HG03097 (cell line): ENCODE results near the gene TRAPPC11.
"Not testable (repeated sequence)": the region's sequence is repeated elsewhere in the genome, so short reads cannot be mapped to it uniquely, and the experiment has no call there.

Experiments used
- ATAC-seq: cut with Tn5 transposase; IDR thresholded peaks from one replicate; pipeline ENCODE4 v1.9.1; 2021; ENCODE audit not compliant: unreplicated experiment, low FRiP score

The TRAPPC11 gene

DNA sequence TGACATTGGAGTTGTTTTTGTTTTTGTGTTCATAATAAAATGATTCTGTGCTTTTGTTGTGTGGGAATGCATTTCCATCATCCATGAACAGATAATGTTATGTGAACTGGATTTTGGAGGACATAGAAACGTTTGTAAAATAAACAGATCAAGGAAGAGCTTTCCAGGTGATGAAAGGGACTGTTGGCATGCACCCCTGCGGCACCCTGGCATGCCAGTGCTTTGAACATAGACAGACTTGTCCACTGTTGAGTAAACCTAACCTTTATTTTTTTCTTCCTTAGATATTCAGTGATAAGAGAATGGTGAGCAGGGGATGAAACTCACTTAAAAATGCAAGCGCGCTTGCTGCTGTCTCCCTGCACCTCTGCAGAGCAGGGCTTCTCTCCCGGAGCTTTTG lies 59.8 kb downstream of the TRAPPC11 start:
- ATAC-seq, result no peak

DNA sequence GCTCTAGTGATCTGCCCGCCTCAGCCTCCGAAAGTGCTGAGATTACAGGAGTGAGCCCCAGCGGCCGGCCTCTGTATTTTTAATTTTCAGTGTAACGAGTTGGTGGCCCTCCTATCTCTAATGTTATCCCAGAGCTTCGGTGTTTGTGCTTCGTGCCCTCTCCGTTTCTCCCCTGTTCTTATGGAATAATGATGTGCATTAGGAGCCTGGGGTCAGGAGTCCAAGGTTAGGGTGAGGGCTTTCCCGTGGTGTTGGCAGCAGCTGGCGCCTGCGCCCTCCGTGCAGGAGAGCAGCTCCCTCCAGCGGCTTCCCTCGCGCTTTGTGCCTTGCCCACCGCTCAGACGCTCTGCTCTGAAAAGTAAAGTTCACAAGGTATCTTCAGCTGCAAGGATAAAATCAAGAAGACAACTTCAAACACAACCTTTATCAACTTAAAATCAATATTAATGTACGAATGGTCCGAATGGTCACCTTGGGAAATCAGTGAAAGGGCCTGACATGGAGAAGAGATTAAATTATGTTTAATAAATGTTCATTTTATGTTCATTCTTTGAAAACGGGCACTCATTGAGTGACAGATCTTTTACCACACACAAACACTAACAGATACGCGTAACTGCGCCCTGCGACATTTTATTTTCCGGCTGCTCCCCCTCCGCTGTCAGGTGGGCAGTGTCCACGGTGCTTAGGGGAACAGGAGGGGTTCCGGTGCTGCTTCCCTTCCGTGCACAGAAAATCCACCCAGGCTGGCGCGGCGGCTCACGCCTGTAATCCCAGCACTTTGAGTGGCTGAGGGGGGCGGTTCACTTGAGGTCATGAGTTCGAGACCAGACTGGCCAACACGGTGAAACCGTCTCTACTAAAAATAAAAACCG lies 62.4 kb downstream of the TRAPPC11 start:
- ATAC-seq, result peak; percentile 30

DNA sequence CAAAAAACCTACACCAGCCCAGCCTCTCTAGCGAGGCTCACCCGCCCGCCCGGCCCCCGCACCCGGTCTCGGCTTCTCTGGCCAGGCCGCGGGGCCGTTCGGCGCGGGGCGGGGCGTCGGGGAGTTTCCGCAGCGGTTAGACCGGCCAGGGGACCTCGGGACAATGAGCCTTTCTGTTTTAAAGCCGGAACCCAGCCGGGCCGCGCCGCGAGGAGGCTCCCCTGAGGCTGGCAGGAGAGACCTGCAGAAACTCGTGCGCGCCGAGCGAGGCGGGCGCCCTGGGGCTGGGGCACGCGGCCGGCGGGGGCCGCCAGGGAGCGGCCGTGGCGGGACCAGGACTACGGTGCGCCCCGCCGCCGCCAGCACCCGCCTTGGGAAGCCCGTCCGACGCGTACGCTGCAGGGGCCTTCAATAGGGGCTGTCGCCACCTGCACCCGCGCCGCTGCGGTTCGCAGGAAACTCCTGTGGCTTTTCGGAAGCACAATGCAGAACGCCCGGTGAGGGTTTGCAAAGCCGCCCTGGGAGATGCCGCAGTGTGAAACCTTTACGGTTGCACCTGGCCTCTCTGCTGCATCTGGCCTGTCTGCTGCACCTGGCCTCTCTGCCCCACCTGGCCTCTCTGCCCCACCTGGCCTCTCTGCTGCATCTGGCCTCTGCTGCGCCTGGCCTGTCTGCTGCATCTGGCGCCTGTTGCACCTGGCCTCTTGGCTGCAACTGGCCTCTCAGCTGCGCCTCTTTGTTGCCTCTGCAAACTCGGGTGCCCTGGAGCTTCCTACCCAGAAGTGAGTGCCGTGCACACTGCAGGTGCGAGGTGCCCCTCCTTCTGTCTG lies 63.9 kb downstream of the TRAPPC11 start:
- ATAC-seq, result peak; percentile 66

DNA sequence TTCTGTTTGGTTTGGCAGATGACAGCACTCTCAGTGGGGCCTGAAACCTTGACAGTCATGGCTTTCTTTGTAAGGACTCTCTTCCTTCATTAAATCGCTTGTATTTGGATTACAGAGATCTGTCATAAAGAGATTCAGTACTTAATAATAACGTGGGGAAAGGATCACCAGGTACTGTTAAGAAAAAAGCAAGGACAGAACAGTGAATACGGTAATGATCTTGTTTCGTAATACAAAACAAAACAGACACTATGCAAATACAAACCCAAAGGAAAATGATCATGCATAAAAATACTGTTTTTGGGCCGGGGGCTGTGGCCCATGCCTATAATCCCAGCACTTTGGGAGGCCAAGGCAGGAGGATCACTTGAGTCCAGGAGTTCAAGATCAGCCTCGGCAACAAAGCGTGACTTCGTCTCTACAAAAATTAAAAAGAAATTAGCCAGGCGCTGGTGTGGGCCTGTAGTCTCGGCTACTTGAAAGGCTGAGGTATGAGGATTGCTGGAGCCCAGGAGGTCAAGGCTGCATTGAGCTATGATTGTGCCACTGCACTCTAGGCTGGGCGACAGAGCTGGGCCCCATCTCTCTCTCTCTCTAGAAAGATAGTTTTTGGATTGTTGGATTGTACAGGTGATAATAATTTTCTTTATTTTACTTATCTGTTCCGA lies 64.6 kb downstream of the TRAPPC11 start:
- no peak for ATAC-seq

DNA sequence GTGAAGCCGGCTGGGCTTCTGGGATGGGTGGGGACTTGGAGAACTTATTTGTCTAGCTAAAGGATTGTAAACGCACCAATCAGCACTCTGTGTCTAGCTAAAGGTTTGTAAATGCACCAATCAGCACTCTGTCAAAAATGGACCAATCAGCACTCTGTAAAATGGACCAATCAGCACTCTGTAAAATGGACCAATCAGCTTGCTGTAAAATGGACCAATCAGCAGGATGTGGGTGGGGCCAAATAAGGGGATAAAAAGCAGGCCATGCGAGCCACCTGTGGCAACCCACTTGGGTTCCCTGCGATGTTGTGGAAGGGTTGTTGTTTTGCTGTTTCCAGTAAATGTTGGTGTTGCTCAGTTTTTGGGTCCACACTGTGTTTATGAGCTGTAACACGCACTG lies 66.5 kb downstream of the TRAPPC11 start:
- not testable (repeated sequence) for ATAC-seq

DNA sequence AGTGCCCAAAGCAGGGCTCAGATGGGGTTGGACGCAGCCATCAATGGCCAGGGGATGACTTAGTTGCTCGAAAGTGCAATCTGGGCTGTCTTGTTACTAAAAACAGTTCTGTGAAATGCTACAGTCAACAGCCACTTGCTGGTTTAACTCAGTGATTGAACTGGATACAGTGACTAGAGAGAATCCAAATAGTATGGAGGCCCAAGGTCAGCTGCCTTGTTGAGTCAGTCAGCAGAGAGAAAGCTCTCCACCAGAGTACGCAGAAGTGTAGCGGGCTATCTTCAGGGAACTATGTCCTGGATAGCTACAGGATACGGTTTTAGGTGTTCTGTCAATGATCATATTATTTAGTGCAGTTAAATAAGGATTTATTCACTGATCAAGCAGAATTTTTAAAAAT lies 68.4 kb downstream of the TRAPPC11 start:
- ATAC-seq, result no peak

DNA sequence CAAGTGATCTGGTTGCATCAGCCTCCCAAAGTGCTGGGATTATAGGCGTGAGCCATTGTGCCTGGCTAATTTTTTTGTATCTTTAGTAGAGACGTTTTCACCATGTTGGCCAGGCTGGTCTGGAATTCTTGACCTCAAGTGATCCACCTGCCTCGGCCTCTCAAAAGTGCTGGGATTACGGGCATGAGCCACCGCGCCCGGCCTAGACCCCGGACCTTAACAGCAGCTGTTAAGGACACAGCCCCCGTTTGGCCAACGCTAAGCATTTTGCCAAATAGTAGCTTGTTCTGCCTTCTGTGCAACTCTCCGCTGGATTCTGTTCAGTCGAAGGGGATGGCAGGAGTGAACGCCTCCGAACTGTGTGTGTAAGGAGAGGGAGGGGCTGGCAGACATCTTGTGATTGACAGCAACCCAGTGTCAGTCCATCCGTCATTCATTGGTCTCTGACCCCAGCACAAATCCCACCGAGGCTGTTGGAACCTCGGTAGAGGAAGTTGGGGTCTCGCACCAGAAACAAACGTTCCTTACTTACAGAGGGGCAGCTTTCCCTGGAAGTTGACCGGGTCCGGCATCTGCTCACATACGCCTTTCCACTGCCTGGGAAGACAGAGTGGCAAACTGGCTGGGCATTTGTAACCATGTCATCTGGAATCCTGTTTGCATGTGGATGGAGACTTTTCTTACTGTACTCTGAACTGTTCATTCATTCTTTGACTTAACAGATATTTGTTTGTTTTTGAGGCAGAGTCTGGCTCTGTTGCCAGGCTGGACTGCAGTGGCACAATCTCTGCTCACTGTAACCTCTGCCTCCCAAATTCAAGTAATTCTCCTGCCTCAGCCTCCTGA lies 69.4 kb downstream of the TRAPPC11 start:
- ATAC-seq, result no peak

DNA sequence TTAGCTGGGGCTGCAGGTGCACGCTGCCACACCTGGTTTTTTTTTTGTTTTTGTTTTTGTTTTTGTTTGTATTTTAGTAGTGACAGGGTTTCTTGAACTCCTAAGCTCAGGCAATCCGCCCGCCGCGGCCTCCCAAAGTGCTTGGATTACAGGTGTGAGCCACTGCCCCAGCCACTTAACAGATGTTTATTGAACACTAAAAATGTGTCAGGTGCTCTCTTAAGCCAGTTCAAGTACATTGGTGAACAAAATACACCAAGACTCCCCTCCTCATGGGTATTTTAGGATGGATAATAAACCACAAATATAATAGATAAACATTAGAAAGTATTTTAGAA lies 69.9 kb downstream of the TRAPPC11 start:
- ATAC-seq, result no peak

DNA sequence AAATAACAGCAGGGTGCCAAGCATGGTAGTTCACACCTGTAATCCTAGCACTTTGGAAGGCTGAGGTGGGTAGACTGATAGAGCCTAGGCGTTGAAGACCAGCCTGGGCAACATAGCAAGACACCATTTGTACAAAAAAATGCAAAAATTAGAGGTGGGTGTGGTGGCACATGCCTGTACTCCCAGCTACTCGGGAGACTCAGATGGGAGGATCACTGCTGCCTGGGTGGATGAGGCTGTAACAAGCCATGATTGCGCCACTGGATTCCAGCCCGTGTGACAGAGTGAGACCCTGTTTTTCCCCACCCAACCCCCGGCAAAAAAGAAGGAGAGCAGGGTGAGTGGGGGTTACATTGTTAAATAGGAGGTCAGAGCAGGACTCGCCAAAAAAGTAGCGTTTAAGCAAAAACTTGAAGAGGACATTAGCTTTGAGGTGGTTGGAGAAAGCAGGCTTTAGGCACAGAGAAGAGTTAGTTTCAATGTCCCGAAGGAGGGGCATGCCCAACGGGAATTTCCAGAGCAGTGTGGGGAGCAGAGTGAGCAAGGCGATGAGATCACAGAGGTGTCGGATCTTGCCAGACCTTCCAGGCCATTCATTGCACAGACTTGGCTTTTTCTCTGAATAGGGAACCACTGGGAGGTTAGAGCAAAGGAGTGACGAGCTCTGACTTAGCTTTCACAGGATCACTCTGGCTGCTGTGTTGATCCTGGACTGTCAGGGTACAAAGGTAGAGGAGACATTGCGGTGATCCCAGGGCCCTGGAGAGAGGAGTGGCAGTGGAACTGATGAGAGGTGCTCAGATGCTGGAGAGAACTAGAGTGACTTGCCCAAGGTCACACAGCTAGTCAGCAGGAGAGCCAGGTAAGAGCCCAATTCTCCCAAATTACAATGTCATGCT lies 70.6 kb downstream of the TRAPPC11 start:
- ATAC-seq, result no peak

DNA sequence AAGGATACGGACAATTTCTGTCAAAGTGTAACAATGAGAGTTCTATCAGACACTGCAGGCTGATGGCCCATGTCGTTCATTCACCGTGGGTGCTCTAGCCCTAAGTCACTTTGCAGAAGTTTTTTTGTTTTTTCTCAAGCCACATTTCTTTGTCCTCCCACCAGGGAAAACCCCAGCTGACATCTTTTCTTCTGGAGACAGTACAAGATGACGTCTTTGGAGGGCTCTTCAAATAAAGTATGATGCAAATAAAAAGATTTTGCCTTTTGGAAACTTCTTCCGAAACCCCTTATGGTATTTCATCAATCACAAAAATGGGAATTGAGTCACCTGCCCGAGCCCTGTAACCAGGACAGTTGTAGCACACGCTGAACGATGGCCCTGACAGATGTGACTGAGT lies 73.2 kb downstream of the TRAPPC11 start:
- no peak for ATAC-seq

DNA sequence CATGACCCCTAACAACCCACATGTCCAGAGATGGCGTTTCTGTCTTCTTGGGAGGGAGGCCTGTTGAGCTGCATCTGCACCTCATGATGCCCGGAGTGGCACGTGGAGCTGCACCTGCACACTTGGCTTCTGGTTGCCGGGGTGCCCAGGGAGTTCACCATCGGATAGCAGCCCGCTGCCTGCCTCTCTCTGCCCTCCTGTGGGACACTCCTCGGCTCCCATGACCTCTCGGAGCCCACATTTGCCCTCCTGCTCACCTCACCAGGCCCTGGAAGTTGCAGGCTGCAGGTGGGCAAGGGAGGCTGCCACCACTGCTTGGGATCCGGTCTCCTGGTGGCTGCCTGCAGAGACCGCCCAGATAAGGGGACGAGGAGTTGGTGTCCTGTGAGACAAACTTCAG lies 74.1 kb downstream of the TRAPPC11 start:
- no peak for ATAC-seq

DNA sequence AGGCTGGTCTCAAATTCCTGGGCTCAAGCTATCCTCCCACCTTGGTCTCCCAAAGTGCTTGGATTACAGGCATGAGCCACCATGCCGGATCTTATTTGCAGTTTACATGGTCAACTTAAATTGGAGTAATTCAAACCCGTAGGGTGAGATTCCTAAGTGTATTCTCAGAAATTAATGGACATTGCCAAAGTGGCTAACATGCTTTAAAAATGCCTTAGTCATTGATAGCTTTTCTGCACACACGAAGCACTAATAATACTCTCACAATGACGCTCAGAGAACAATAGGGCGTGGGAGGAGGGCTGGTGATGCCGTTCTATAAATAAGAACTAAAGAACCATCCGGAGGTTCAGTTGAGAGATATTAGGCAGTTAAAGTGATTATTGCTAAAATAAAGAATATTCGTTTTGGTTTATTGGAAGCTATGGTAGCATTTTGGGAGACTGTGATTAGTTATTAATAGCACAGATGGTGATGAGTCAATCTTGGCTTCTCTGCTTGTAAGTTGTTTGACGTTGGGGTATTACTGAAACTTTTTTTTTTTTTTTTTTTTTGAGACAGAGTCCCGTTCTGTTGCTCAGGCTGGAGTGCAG lies 79.1 kb downstream of the TRAPPC11 start:
- no peak for ATAC-seq

DNA sequence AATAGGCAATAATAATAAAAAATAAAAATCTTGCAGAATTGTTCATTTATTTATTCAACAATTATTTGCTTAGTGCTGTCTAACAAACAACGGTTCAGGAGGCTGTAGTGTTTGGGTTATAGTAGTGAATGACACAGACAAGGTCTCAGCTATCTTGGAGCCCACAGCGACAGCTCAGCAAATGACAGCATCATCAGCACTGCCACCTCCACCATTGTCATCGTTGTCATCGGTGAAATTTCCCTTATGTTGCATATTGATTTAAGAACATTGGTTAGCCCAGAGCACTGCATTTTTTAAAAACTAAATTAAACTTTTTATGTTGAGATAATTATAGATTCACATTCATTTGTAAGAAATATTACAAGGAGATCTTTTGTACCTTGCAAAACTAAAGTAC lies 79.9 kb downstream of the TRAPPC11 start:
- no peak for ATAC-seq

DNA sequence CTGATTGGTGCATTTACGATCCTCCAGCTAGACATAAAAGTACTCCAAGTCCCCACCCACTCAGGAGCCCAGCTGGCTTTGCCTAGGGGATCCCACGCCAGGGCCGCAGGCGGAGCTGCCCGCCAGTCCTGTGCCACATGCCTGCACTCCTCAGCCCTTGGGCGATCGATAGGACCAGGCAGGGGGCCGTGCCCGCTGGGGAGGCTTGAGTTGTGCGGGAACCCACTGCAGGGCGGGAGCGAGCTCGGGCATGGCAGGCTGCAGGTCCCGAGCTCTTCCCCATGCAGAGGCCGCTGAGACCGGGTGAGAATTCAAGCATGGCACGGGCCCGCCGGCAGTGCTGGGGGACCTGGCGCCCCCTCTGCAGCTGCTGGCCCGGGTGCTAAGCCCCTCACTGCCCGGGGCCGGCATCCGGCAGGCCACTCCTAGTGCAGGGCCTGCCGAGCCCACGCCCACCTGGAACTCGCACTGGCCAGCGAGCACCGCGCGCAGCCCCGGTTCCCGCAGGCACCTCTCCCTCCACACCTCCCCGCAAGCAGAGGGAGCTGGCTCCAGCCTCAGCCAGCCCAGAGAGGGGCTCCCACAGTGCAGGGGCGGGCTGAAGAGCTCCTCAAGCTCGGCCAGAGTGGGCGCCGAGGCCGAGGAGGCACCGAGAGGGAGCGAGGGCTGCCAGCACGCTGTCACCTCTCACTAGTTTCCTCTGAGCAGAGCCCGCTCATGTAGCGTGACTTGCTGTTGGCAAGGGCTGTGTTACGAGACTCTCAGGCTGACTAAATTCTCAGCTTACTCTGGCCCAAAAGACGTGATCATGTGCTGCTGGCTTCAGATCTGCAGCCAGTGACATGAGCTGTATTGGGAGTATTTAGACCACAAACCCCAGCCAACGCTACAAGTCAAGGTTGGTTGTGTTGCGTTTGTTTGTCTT lies 87.5 kb downstream of the TRAPPC11 start:
- no peak for ATAC-seq

DNA sequence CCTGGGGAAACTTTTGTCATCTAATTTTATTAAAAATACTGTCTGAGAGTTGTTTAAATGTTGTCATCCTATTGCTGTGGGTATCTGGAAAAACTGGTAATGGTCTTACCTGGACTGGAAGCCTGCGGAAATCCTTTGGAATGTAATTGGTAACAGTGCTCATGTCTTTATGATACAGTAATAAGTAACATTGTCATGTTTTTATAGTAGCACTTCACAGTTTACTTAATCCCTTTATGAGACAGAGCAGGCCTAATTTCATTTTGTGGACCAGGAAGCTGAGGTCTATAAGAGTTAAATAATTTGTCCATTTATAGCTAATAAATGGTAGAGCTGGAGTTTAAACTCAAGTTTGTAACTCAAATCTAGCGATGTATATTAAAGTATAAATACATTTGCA lies 88.3 kb downstream of the TRAPPC11 start:
- no peak for ATAC-seq

DNA sequence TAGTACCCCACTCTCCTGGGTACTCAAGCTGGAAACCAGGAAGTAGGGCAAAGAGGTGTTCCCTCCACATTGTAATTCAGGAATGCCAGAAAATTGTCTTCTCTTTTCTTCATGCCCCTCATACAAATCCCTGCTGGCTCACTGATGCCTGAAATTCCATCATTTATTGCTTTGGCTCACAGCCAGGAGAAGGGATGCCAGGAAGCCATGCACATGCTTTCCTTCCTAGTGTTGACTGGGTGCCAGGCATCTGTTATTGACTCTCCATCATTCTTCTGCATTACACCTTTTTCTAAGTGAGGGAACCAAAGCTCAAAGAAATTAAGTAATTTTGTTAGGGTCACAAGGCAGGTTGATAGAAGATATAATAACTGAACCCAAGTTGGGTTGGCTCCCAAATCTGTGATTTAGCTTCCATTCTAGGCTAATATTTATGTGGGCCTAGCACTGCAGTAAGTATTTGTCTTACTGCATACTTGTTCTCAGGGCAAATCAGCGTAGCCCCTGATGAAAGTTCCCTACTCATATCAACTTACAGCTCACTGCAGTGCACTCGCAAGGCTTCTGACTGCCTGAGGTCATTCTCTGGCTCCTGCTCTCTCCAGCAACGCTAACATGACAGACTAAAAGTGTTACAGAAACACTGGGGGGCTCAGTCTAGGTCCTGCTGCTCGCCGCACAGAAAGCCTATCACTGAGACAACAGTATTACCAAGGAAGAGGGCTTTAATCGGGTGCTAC lies 89.0 kb downstream of the TRAPPC11 start:
- ATAC-seq, result no peak

DNA sequence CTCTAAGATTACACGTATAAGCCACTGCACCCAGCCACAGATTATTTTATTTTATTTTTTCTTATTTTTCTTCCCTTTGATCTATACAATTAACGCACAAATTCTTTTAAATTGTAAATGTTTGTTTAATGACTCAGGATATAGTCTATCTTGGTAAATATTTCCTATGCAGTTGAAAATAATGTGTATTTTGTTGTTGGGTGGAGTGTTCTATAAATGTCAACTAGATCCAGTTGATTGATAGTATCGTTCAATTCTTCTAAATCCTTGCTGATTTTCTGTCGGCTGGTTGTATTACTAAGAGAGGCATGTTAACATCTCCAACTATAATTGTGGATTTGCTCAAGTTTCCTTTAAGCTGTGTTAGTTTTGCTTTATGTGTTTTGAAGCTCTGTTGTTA lies 92.0 kb downstream of the TRAPPC11 start:
- no peak for ATAC-seq
